Measurements from ENCODE around the gene RPL35A.
"Not testable (repeated sequence)": the region's sequence is repeated elsewhere in the genome, so short reads cannot be mapped to it uniquely, and the experiment has no call there.

The RPL35A gene

DNA sequence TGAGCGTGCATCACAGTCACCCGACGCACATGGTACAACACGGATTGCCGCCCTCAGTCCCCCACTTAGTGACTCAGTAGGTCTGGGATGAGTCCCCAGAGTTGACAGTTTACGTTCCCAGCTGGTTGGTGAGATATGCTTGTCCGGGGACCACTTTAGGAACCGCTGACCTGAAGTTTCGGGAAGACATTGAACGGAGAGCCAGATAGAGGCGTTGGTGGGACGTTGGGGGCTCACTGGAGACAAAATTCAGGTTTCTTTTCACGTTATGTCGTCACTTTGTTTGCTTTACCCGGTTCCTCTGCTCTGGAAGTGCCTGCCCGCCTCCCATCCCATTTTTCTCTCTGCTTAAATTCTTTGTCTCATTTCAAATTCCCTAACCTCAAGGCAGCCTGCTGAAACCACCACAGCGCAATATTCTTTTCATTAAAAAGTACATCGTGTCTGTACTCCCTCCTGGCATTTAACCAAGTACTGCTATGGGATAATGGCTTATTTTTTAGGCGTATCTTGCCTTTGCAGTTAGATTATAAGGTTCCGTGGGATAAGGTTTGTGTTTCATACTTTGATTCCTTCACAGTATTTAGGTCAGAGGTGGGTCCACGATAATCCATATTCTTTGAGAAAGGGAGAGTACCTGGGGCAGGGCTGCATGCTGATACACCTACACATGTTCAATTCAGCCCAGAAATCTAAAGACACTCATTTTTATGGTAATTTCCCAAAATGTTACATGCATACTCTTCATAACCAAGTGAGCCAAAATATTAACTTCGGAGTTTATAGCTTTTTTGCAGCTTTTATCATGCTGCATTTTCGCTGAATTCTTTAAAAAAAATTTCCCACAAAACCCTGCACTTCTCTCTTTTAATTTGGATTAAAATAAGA, 10.9 kb downstream of the RPL35A start:
- H3K27ac ChIP-seq, result peak overlapping the region; percentile 75

DNA sequence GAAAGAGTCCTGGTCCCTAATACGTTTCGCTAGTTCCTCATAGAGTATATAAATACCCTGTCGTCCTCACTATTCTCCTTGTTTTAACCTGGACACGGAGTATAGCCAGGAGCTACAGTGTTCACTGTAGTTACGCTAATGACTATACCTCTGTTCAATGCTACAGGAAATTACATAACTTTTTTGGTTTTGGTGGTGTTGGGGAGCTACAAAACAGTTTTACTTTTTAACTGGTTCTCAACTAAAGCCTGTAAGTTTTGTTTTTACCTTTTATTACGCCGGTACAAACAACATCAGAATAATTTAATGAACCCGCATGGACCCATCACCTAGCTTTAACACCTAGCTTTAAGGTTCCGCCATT, 11.6 kb downstream of the RPL35A start:
- TF ChIP-seq, protein P1, sequence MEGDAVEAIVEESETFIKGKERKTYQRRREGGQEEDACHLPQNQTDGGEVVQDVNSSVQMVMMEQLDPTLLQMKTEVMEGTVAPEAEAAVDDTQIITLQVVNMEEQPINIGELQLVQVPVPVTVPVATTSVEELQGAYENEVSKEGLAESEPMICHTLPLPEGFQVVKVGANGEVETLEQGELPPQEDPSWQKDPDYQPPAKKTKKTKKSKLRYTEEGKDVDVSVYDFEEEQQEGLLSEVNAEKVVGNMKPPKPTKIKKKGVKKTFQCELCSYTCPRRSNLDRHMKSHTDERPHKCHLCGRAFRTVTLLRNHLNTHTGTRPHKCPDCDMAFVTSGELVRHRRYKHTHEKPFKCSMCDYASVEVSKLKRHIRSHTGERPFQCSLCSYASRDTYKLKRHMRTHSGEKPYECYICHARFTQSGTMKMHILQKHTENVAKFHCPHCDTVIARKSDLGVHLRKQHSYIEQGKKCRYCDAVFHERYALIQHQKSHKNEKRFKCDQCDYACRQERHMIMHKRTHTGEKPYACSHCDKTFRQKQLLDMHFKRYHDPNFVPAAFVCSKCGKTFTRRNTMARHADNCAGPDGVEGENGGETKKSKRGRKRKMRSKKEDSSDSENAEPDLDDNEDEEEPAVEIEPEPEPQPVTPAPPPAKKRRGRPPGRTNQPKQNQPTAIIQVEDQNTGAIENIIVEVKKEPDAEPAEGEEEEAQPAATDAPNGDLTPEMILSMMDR (IDR thresholded peaks at IDR 0.05), result no peak
- TF ChIP-seq ZFX (IDR thresholded peaks at IDR 0.05; ENCODE audit: borderline replicate concordance), result no peak
- H3K27ac ChIP-seq, result no peak overlapping the region

More for the DNA sequence above, 10.9 kb downstream of the RPL35A start:
- TF ChIP-seq, protein P1 (IDR thresholded peaks at IDR 0.05), result no peak
- no peak for TF ChIP-seq ZFX (IDR thresholded peaks at IDR 0.05; ENCODE audit: borderline replicate concordance)

DNA sequence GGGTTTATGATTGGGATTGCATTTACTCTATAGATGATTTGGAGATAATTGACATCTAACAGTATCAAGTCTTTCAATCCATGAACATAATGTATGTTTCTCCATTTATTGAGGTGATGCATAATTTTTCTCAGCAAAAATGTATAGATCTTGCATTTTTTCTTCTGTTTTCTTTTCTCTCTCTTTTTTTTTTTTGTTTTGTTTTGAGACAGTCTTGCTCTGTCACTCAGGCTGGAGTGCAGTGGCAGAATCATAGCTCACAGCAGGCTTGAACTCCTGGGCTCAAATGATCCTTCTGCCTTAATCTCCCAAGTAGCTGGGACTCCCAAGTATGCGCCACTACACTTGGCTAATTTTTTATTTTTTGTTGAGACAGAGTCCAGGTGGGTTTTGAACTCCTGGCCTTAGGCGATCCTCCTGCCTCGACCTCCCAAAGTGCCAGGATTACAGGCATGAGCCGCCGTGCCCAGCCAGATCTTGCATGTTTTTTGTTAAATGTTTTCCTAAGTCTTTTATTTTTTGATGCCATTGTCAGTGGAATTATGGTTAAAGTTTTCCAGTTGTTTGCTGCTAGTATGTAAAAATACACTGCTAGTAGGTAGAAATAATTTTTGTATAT, 13.1 kb downstream of the RPL35A start:
- TF ChIP-seq, protein P1 (IDR thresholded peaks at IDR 0.05), result no peak
- no peak for TF ChIP-seq ZFX (IDR thresholded peaks at IDR 0.05; ENCODE audit: borderline replicate concordance)
- H3K27ac ChIP-seq, result no peak overlapping the region

DNA sequence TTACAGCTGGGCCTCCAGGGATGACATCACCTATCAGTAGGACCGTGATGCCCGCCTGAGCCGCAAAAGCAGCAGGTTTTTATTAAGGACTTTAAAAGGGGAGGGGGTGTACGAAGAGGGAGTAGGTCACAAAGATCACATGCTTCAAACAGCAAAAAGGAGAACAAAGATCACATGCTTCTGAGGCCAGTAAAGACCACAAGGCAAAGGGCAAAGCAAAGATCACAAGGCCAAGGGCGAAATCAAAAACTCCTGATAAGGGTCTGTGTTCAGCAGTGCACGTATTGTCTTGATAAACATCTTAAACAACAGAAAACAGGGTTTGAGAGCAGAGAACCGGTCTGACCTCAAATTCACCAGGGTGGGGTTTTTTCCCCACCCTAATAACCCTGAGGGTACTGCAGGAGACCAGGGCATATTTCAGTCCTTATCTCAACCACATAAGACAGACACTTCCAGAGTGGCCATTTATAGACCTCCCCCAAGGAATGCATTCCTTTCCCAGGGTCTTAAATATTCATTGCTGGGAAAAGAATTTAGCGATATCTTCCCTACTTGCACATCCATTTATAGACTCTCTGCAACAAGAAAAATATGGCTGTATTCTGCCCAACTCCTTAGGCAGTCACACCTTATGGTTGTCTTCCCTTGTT, 17.5 kb downstream of the RPL35A start:
- H3K27ac ChIP-seq, result not testable (repeated sequence)

DNA sequence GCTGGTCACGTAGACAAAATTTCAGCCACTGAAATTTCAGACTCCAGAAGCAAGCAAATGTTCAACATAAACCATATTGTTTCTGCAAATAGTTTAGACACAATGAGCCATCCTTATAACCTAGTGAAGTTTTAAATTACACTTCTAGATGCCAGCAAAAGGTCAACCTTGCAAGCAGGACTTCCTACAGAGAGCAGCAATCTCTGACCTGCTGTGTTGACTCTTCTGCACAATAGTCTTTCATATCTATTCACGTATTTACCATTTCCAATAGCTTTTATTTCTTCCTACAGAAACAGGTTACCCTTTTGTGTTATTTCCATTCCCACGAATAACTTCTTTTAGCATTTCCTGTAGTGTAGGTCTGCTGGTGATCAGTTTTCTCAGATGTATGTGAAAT, 20.6 kb downstream of the RPL35A start:
- H3K27ac ChIP-seq, result no peak overlapping the region
- no peak for TF ChIP-seq ZFX (IDR thresholded peaks at IDR 0.05; ENCODE audit: borderline replicate concordance)
- TF ChIP-seq, protein P1 (IDR thresholded peaks at IDR 0.05), result no peak

DNA sequence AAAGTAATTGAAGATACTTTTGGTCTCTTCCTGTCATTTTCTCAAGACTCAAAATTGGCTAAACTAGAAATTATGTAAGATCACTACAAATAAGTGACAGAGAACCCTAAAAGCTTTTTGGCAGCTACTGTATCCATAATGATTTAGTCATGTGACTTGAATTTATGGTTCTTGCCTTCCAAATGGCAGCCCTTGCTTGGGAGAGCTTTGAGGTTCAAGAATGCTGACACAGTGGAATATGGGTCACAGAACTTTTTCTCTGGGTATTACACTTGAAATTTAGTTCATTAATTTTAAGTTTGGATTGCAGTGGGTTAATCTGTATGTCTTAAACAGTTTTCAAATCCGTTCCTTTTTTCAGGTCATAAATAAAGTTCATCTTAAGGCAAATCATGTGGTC, 24.0 kb downstream of the RPL35A start:
- H3K27ac ChIP-seq, result no peak overlapping the region
- no peak for TF ChIP-seq ZFX (IDR thresholded peaks at IDR 0.05; ENCODE audit: borderline replicate concordance)
- TF ChIP-seq, protein P1 (IDR thresholded peaks at IDR 0.05), result no peak

DNA sequence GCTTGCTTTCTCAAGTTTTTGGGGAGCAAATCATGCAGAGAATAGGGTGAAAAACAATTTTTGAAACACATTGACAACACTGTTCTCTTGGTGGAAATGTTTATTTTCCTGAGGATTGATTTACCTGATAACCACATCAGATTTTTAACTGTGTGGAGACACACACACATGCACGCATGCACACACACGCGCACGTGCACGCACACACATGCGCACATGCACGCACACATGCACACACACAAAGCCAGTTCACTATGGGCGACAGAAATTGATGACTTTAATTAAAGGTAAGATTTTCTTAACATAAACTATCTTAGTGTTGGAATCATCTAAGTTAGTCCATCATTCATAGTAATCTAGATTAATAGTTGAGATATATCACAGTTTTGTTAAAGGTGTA, 25.3 kb downstream of the RPL35A start:
- H3K27ac ChIP-seq, result no peak overlapping the region

More for the DNA sequence above, 25.3 kb downstream of the RPL35A start:
- TF ChIP-seq, protein P1 (IDR thresholded peaks at IDR 0.05), result no peak
- no peak for TF ChIP-seq ZFX (IDR thresholded peaks at IDR 0.05; ENCODE audit: borderline replicate concordance)

Data from 22Rv1 (cell line).